Left lung (tissue), 10 donors: ENCODE data around the gene EIF6. TPM values are rescaled to one million over a fixed set of nuclear protein-coding genes. Genes with fewer than 3 reads are reported as not detected.

ENCODE experiments used
- ATAC-seq: fragments of 200-7000 bp; cut with Tn5 transposase; one replicate; pipeline ENCODE4 v1.9.1; 2020; ENCODE audit warnings: moderate library complexity
- DNase-seq, 4 donors: peaks; one replicate each; pipeline ENCODE4 v3.0.0-alpha.2; 2013 to 2020
- H3K27ac ChIP-seq, 2 donors: fragments of 200-600 bp; sonication (generic) in 1 of 2; one replicate each; pipeline versions ENCODE4 v1.5.0 to v1.8.0; 2020 to 2021
- H3K27me3 ChIP-seq, 2 donors: fragments of 200-600 bp; sonication (generic) in 1 of 2; one replicate each; pipeline versions ENCODE4 v1.5.0 to v1.8.0; 2020 to 2021
- H3K36me3 ChIP-seq, 2 donors: fragments of 200-600 bp; sonication (generic) in 1 of 2; one replicate each; pipeline versions ENCODE4 v1.5.0 to v1.8.0; 2020 to 2021
- H3K4me1 ChIP-seq, 2 donors: fragments of 200-600 bp; one replicate each; pipeline ENCODE4 v1.8.0; 2021
- H3K4me3 ChIP-seq, 2 donors: fragments of 200-600 bp; sonication (generic) in 1 of 2; one replicate each; pipeline versions ENCODE4 v1.5.0 to v1.8.0; 2020 to 2021; ENCODE audit warnings: mild to moderate bottlenecking in 1 of 2
- H3K9me3 ChIP-seq, 2 donors: fragments of 200-600 bp; sonication (generic) in 1 of 2; one replicate each; pipeline versions ENCODE4 v1.5.0 to v1.8.0; 2020 to 2021
- CTCF ChIP-seq, 2 donors: fragments of 200-600 bp; sonication (generic) in 1 of 2; IDR thresholded peaks; one replicate each; pipeline versions ENCODE4 v1.5.0 to v1.8.0; 2021; ENCODE audit warnings: antibody characterized with exemption in 2 of 2
- intact Hi-C, 2 donors: fragments of 100-400 bp; cut with DNase I; formaldehyde crosslinking; loops; one replicate each; pipeline versions ENCODE4 v1.11.2 to v1.14.2; 2022
- polyA plus RNA-seq, 6 donors: library from polyadenylated mRNA; unstranded; fragments of 120-200 nt; gene quantifications; one replicate each; pipeline ENCODE4 v1.2.1, GENCODE V29; 2013; ENCODE audit not compliant: insufficient read length in 6 of 6
- total RNA-seq, 2 donors: library from RNA; stranded (reverse); fragmentation: NEBNext Ultra II Directional; extraction: Animal tissue kit (Norgen Biotek cat#: 25700); gene quantifications; one replicate each; pipeline ENCODE4 v1.2.1, GENCODE V29; 2021
- donor health status: DM: no; HTN: yes; CAD: no.
- donor health status: DM: no; HTN: no; CAD: no.

The EIF6 gene
- total and polyA plus RNA-seq, 8 donors, result 95.6 to 111 (median 107) TPM

GRCh38 chr20:35312318-35312717, 27.7 kb upstream of the EIF6 start:
- peaks cover 0 to 9% of the 10 kb centered on the region in 2 donors for H3K4me1 ChIP-seq
- peak; percentile 33 for ATAC-seq
- no peak for TF ChIP-seq CTCF (IDR thresholded peaks at IDR 0.05)

GRCh38 chr20:35311822-35312221, 27.2 kb upstream of the EIF6 start:
- Histone ChIP-seq H3K36me3 (peaks cover 0 to 15% of the 10 kb centered on the region in 2 donors), H3K4me1 (peaks cover 3 to 9% of the 10 kb centered on the region in 2 donors), H3K27me3 (no peaks in the 10 kb centered on the region), H3K9me3 (no peaks in the 10 kb centered on the region), H3K27ac (no peak overlapping the region), H3K4me3 (no peak overlapping the region)
- ATAC-seq (no peak), DNase-seq (no peak)
- intact Hi-C loops, result no loop called here
- TF ChIP-seq CTCF (IDR thresholded peaks at IDR 0.05), result no peak

More at GRCh38 chr20:35312318-35312717, 27.7 kb upstream of the EIF6 start:
- Histone ChIP-seq H3K27me3 (no peaks in the 10 kb centered on the region), H3K27ac (no peak overlapping the region), H3K9me3 (no peaks in the 10 kb centered on the region), H3K36me3 (peaks cover 0 to 15% of the 10 kb centered on the region in 2 donors), H3K4me3 (no peak overlapping the region)
- intact Hi-C loops, result no loop called here
- no peak for DNase-seq

DNA sequence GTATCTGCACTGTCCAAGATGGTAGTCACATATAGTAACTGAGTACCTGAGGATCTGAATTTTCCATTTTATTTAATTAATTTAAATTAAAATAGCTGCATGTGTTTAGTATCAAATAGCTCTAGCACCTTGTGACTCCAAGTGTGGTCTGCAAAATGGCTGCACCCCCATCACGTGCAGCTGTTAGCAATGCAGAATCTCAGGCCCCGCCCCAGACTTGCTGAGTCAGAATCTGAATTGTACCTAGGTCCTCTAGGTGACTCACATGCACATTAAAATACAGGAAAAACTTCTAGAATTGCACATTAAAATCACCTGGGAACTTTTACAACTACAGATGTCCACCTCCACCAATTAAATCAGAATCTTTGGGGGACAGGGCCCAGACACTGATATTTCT, 26.8 kb upstream of the EIF6 start:
- Histone ChIP-seq H3K36me3 (peaks cover 0 to 15% of the 10 kb centered on the region in 2 donors), H3K4me1 (peaks cover 8 to 9% of the 10 kb centered on the region in 2 donors), H3K9me3 (no peaks in the 10 kb centered on the region), H3K4me3 (no peak overlapping the region), H3K27me3 (no peaks in the 10 kb centered on the region), H3K27ac (no peak overlapping the region)
- ATAC-seq (peak; percentile 13), DNase-seq (no peak)
- intact Hi-C loops, result no loop called here
- TF ChIP-seq CTCF (IDR thresholded peaks at IDR 0.05), result no peak

DNA sequence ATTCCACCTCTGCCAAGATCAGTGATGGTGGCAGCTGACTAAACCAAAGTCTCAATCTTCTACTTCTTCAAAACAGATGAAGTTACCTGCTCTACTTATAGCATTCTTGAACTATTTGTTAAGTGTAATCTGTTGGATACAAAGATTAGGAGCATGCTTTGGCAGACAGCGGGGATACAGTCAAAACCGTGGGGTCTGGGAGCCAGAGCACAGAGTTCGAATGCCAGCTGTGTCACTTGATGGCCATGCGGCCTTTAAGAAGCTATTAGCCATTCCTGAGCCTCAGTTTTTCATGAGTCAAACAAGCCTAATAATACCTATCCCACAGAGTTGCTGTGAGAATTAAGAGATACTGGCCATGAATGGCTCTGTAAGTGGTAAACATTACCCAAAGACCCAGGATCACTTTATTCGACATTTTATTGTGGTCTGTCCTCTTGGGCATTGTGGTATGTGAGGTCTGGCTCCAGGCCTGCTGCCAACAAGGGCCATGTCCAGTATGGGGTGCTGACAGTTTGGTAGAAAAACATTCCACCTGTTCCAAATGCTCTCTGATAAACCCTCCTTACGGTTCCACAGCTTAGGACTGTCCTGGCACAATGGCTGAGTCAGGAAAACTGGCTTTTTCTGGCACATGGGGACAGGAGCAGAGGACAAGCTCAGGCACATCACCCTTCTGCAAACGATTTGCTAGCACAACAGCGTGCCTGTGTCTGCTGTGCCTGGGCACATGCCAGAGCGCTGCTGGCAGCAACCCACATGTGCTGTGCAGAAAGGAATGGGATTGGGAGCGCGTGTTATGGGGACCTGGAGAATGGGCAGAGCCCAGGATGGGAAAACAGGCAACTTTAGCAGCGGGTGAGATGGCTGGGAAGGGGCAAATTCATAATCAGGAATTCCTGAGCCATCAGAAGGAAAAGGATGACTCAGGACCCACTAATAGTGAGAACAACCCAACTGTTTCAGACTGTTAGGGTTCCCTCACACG, 23.4 kb upstream of the EIF6 start:
- intact Hi-C loops, result no loop called here
- DNase-seq, result no peak
- H3K36me3 ChIP-seq, result peaks cover 0 to 4% of the 10 kb centered on the region in 2 donors

More for the DNA sequence above, 23.4 kb upstream of the EIF6 start:
- H3K9me3 ChIP-seq, result no peaks in the 10 kb centered on the region
- H3K4me3 ChIP-seq, result no peak overlapping the region
- H3K27ac ChIP-seq, result peak overlapping the region in 1 of 2 donors; percentile 13
- H3K27me3 ChIP-seq, result no peaks in the 10 kb centered on the region
- no peak for TF ChIP-seq CTCF (IDR thresholded peaks at IDR 0.05)
- no peak for ATAC-seq
- peaks cover 0 to 21% of the 10 kb centered on the region in 2 donors for H3K4me1 ChIP-seq
